Adrenal gland (tissue), 12 donors: ENCODE data around the gene VWA1. TPM values are rescaled to one million over a fixed set of nuclear protein-coding genes. Genes with fewer than 3 reads are reported as not detected.
A peak's percentile ranks its signal among the peaks of the same experiment; 100 is the strongest.

Experiments
- DNase-seq, 7 donors: peaks; one replicate each; pipeline ENCODE4 v3.0.0-alpha.2; 2019 to 2020
- H3K27ac ChIP-seq, 5 donors: fragments of 200-600 bp; sonication (generic) in 4 of 5; 1 replicate in 3 of 5; 2 replicates in 2 of 5; pipeline versions ENCODE4 v1.5.1 to v1.8.0; 2016 to 2020; ENCODE audit warnings: mild to moderate bottlenecking in 1 of 5
- H3K27me3 ChIP-seq: fragments of 200-600 bp; 2 replicates; pipeline ENCODE4 v1.8.0; 2021
- H3K36me3 ChIP-seq, 2 donors: fragments of 200-600 bp; replicated peaks in 1 of 2; 1 replicate in 1 of 2; 2 replicates in 1 of 2; pipeline versions ENCODE4 v1.5.1 to v1.8.0; 2018 to 2022
- H3K4me1 ChIP-seq, 2 donors: fragments of 200-600 bp; replicated peaks in 1 of 2; 1 replicate in 1 of 2; 2 replicates in 1 of 2; pipeline versions ENCODE4 v1.5.1 to v1.8.0; 2018 to 2021
- H3K4me3 ChIP-seq, 4 donors: fragments of 200-600 bp; sonication (generic) in 3 of 4; one replicate each; pipeline ENCODE4 v1.5.1; 2016 to 2018
- H3K9me3 ChIP-seq, 3 donors: fragments of 200-600 bp; sonication (generic) in 1 of 3; replicated peaks in 1 of 3; 1 replicate in 2 of 3; 2 replicates in 1 of 3; pipeline versions ENCODE4 v1.5.1 to v1.8.0; 2016 to 2021
- POLR2A ChIP-seq, 2 donors: fragments of 450-650 bp; IDR thresholded peaks; one replicate each; pipeline ENCODE4 v1.6.1; 2017; ENCODE audit warnings: antibody characterized with exemption in 2 of 2, mild to moderate bottlenecking in 2 of 2, moderate library complexity in 1 of 2
- WGBS, 4 donors: extraction: QIAGEN DNeasy Blood & Tissue Kit in 2 of 4; methylation state at CpG; one replicate each; pipeline versions ENCODE4 v1.1.5 to v1.1.7; 2013 to 2017; 5-methylcytosine and 5-hydroxymethylcytosine counted together
- intact Hi-C, 2 donors: fragments of 100-400 bp; cut with DNase I; formaldehyde crosslinking; loops; one replicate each; pipeline versions ENCODE4 v1.14.1 to v1.15.0; 2022 to 2023
- polyA plus RNA-seq, 3 donors: library from polyadenylated mRNA; stranded (reverse); fragments of 200-250 nt in 2 of 3; fragments of 350-450 nt in 1 of 3; fragmentation: Illumina TruSeq in 1 of 3; extraction: RNeasy Lipid Tissue Mini Kit (QIAGEN cat#74804) in 1 of 3; gene quantifications; one replicate each; pipeline ENCODE4 v1.2.3, GENCODE V29; 2013 to 2014
- total RNA-seq, 9 donors: library from RNA; depleted of rRNA in 4 of 9; stranded (reverse); fragments of >200 nt in 4 of 9; fragments of 120-200 nt in 1 of 9; fragmentation: NEBNext Ultra II Directional in 1 of 9; extraction: Animal tissue kit (Norgen Biotek cat#: 25700) in 1 of 9; gene quantifications; one replicate each; pipeline versions ENCODE4 v1.1.0 to v1.2.4, GENCODE V29; 2013 to 2023
- TF ChIP-seq, protein P1 (sequence below), 6 experiments: fragments of 450-650 bp in 4 of 6; fragments of 200-600 bp in 2 of 6; sonication (generic) in 1 of 6; IDR thresholded peaks; 1 replicate in 5 of 6; 2 replicates in 1 of 6; pipeline versions ENCODE4 v1.5.1 to v1.8.0; 2016 to 2021; ENCODE audit warnings: antibody characterized with exemption in 6 of 6, mild to moderate bottlenecking in 2 of 6, moderate library complexity in 1 of 6
- donor health status: healthy with polysubstance abuse.
- donor health status: Bipolar disorder and iron deficiency.
- donor health status: DM: yes; HTN: yes; CAD: no.
- donor health status: DM: no; HTN: no; CAD: no.
- donor health status: DM: no; HTN: no; CAD: no.
- donor health status: DM: yes; HTN: yes; CAD: no.

VWA1 gene
- total and polyA plus RNA-seq, 12 donors, result 0.99 to 49.0 (median 29.3) TPM

DNA sequence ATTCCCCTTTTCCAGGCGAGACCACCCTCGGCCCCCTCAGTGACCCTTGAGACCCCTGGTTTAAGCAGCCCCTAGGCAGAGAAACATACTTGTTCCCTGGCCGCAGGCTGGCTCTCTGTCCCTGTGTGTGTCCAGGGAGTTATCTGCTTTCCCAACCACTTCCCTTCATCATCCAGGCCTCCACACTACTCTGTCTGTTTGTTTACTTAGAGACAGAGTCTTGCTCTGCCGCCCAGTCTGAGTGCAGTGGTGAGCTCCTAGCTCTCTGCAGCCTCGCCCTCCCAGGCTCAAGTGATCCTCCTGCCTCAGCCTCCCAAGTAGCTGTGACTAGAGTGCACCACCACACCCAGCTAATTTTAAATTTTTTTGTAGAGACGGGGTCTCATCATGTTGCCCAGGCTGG, 5.8 kb upstream of the VWA1 start:
- TF ChIP-seq, protein P1, sequence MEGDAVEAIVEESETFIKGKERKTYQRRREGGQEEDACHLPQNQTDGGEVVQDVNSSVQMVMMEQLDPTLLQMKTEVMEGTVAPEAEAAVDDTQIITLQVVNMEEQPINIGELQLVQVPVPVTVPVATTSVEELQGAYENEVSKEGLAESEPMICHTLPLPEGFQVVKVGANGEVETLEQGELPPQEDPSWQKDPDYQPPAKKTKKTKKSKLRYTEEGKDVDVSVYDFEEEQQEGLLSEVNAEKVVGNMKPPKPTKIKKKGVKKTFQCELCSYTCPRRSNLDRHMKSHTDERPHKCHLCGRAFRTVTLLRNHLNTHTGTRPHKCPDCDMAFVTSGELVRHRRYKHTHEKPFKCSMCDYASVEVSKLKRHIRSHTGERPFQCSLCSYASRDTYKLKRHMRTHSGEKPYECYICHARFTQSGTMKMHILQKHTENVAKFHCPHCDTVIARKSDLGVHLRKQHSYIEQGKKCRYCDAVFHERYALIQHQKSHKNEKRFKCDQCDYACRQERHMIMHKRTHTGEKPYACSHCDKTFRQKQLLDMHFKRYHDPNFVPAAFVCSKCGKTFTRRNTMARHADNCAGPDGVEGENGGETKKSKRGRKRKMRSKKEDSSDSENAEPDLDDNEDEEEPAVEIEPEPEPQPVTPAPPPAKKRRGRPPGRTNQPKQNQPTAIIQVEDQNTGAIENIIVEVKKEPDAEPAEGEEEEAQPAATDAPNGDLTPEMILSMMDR (IDR thresholded peaks at IDR 0.05), result no peak
- no peak for TF ChIP-seq POLR2A (IDR thresholded peaks at IDR 0.05)
- no peaks in the 10 kb centered on the region for H3K9me3 ChIP-seq
- no peak overlapping the region for H3K4me3 ChIP-seq
- peak in 1 of 7 donors; percentile 24 for DNase-seq
- 52 to 73% (median 68%) methylated on average over 6 of the region's 6 CpGs for WGBS, 4 donors
- no peaks in the 10 kb centered on the region for H3K36me3 ChIP-seq
- H3K4me1 ChIP-seq, result peaks cover 22 to 29% of the 10 kb centered on the region in 2 donors
- intact Hi-C loops, result no loop called here
- H3K27me3 ChIP-seq, result no peaks in the 10 kb centered on the region
- peak overlapping the region in 3 of 5 donors; percentile 46 to 80 (median 77) for H3K27ac ChIP-seq

DNA sequence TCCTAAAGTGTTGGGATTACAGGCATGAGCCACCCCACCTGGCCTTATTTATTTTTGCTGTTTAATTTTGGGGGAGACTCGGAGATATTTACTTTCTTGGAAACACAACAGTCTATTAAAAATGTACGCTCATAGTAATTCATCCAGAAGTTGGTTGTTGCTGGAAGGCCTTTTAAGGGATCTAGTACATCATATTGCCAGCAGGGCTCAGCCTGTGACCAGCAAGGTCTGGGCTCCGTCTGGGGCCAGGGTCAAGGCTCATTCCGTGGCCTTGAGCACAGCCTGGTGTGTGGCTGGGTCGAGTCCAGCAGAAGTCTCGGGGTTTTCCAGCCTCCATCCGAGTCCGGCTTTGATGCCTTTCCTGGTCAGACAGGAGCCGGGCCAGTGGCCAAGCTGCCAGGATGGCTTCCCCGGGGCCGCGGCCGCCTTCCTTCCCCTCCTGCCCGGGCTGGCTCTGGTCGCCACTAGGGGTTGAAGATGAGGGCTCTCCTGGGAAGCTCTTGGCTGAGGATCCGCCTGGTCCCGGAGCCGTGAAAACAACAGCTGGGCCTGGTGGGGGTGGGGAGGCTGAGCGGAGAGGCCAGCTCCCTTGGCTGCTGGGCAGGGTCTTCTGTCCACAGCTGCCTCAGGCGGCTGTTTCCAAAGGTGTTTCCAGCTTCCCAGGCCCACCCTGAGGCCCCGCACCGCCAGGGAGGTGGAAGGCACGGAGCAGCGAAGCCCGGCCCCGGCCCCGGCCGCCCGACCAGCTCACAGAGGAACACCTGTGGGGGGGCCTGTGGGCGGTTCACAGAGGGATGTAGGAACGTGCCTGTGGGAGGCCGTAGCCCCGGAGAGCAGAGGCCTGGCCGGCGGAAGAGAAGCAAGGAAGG, 5.1 kb upstream of the VWA1 start:
- H3K4me3 ChIP-seq, result no peak overlapping the region
- intact Hi-C loops, result no loop called here
- TF ChIP-seq POLR2A (IDR thresholded peaks at IDR 0.05), result no peak
- TF ChIP-seq, protein P1 (IDR thresholded peaks at IDR 0.05), result peak in 4 of 6 experiments; percentile 5 to 53 (median 28)
- H3K4me1 ChIP-seq, result peaks cover 27 to 35% of the 10 kb centered on the region in 2 donors
- 14 to 27% (median 21%) methylated on average over 5 to 35 of the region's 35 CpGs for WGBS, 4 donors
- peak overlapping the region in 4 of 5 donors; percentile 46 to 80 (median 68) for H3K27ac ChIP-seq
- H3K9me3 ChIP-seq, result no peaks in the 10 kb centered on the region
- no peaks in the 10 kb centered on the region for H3K36me3 ChIP-seq
- DNase-seq, result peak; percentile 75 to 93 (median 90)
- no peaks in the 10 kb centered on the region for H3K27me3 ChIP-seq

DNA sequence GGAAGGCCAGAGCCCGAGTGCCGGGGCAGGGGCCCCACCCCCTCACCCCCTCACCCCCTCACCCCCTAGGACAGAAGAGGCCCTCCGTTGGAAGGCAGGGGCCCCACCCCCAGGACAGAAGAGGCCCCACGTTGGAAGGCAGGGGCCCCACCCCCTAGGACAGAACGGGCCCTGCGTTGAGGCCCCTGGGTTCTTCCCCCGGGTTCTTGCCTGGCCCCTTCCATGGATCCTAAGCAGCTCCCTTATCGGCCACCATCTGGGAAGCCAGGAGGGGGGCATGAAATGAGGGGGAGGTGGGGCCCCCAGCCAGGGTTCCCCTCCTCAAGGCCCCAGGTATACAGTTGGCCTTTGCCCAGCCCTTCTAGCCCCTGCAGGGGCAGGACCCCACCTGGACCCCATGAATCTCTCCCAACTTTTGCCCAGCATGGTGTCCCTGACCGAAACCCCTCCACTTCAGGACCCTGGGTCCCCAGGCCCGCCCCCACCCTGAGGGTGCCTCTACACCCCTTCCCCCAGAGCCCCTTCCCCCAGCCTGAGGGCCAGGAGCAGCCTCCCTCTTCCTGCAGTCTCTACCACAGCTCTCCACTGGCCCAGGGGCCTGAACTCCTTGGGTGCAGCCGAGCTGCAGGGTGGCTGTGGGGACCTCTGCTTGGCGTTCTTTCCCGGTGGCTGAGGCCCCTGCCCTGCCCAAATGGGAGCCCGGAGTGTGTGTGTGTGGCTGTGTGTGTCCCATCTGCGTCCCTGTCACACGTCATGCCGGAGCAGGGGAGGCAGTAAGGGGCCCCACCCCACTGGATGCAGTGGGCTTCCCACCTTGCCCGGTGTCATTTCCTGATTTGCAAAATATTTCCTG, 4.3 kb upstream of the VWA1 start:
- H3K9me3 ChIP-seq, result no peaks in the 10 kb centered on the region
- peaks cover 30 to 40% of the 10 kb centered on the region in 2 donors for H3K4me1 ChIP-seq
- H3K36me3 ChIP-seq, result no peaks in the 10 kb centered on the region
- intact Hi-C loops, result no loop called here
- peak overlapping the region in 4 of 5 donors; percentile 37 to 80 (median 62) for H3K27ac ChIP-seq
- no peak overlapping the region for H3K4me3 ChIP-seq
- TF ChIP-seq POLR2A (IDR thresholded peaks at IDR 0.05), result no peak
- TF ChIP-seq, protein P1 (IDR thresholded peaks at IDR 0.05), result no peak
- no peaks in the 10 kb centered on the region for H3K27me3 ChIP-seq
- no peak for DNase-seq
- 57 to 71% (median 64%) methylated on average over 7 to 18 of the region's 18 CpGs for WGBS, 4 donors

DNA sequence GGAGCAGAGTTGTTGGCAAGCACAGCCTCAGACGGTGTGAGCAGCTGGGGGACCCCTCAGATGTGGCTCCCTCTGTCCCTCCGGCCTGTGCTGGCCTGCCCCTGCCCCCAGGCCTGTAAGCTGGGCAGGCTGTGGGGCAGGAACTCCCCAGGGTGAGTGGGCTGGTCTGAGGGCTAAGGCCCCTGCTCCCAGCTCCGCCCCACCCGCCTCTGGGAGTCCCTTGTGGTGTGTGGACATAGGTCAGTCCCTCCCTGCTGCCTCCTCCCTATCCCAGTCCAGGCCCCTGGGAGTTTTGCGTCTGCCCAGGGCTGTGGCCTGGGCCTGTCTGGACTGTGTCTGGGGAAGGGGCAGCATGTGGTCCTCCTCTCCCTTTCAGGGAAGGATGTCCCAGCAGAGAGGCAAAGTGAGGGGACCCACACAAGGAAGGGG, 3.6 kb upstream of the VWA1 start:
- Histone ChIP-seq H3K27ac (peak overlapping the region in 4 of 5 donors; percentile 26 to 80 (median 57)), H3K9me3 (no peaks in the 10 kb centered on the region), H3K4me1 (peaks cover 30 to 42% of the 10 kb centered on the region in 2 donors), H3K4me3 (no peak overlapping the region), H3K36me3 (no peaks in the 10 kb centered on the region), H3K27me3 (no peaks in the 10 kb centered on the region)
- peak in 1 of 7 donors; percentile 33 for DNase-seq
- WGBS, 4 donors, result 52 to 64% (median 59%) methylated on average over 4 to 5 of the region's 5 CpGs; no CpG with 5 or more reads in 1 of the 4 donors
- intact Hi-C loops, result no loop called here
- TF ChIP-seq, protein P1 (IDR thresholded peaks at IDR 0.05), result no peak
- TF ChIP-seq POLR2A (IDR thresholded peaks at IDR 0.05), result no peak
